Anterior cingulate cortex (tissue), 58 donors: ENCODE results near the gene PNRC2.

Experiments used
- DNase-seq, 58 donors: peaks; one replicate each; lab custom pipeline; 2025; lab: John Stamatoyannopoulos, UW

PNRC2 gene, protein sequence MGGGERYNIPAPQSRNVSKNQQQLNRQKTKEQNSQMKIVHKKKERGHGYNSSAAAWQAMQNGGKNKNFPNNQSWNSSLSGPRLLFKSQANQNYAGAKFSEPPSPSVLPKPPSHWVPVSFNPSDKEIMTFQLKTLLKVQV

DNA sequence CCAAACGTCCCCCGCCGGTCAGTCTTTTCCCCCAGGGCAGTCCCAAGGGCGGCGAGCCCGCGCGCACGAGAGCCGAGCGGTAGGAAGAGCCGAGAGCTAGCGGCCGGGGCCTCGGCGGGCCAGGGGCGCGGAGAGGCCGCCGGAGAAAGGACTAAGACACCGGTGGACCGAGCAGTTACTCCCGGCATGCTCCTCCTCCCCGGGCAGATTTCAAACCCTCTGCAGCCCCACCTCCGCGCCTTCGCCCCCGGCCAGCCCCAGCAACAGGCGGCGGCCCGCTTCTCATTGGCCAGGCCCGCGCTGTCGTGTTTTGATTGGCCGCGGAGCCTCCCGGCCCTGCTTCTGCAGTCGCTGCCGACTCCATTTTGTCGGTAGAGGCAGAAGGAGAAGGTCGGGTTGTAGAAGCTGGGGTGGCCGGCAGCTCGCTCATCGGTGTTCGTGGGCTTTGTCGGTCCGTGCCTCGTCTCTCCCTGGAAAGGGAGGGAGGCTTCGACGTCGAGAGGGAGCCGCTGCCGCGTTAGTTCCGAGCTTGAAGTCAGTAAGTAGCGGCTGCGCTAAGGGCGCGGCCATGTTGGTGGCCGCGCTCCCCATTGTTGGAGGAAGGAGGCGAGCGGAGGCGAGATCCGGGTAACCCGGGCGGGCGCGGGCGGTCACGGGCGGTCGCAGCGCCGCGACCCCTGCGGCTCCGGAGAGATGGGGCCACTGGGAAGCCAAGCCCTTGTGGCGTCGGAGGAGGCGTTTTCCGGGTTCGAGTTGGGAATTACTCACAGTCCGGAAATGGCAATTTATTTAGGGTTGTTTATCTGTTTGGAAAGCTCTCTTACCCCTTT is at the start of gene PNRC2:
Gene PNRC2 (plus strand): TSS at position 368 of the 830 bp plus-strand sequence. CDS start 1,630 bp downstream, outside the sequence.
- DNase-seq, result peak; percentile 70 to 98 (median 96)

DNA sequence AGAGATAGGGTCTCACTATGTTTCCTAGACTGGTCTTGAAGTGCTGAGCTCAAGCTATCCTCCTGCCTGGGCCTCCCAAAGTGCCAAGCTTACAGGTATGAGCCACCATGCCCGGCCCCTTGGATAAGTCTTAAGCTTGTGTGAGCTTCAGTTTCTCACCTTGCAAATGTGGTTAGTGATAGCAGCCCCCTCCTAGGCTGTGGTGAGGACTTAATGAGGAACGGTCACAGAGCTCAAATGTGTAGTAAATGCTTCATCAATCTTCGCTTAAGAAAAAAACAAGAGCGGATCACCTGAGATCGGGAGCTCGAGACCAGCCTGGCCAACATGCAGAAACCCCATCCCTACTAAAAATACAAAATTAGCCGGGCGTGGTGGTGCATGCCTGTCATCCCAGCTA is 49.5 kb upstream of the PNRC2 start:
- no peak for DNase-seq

- DNase-seq, result no peak
Observed at GRCh38 chr1:23910553-23911246, 48.9 kb upstream of the PNRC2 start.

DNA sequence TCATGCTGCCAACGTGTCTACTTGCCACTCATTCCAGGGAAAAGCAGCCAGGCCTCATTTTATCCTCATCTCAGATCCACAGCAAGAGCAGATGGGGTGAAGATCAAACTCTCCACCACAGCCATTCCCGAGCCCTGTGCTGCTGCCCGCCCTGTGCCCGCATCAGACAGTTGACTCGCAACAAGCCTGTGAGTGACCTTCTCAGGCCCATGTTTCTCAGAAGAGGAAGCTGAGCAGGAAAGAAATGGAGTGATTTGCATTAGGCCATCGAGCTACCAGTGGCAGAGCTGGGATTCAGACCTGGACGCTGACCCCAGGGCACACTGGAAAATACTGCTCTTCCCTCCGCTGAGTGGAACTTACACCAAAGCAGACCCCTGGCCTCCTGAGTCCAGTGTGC is 47.7 kb upstream of the PNRC2 start:
- DNase-seq, result no peak

DNA sequence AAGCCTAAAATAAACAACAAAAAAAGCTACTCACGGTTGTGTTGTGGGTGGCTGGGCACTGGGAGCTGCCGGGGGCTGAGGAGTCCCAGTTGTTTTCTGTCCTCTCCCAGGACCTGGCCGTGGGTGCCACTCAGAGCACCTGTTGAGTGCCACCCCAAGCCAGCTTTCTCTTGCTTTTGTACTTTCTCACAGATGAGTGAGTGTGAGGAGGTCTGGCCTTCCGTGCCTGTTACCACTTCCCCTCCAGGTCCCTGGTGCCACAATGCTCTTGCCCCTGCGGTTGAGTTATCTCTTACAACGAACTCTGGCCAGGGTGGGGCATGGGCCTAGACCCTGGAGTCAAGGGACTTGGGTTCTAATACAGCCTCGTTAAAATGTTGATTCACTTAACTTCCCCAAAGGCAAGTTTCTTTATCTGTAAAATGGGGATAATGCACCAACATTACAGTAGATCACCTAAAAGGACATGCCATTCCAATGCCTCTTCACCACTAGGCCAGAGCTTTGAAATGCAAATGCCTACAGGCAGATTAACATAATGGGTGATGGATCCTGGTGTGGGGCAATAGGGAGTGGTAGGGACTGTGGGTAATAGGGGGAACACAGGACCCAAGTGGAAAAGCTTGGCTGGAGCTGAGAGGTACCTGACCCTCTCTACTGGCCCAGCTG is 46.3 kb upstream of the PNRC2 start, which contains the start of gene CNR2:
Gene CNR2 (minus strand): TSS at position 151 of the 669 bp plus-strand sequence. CDS start 37,745 bp downstream, outside the sequence.
- DNase-seq, result no peak

DNA sequence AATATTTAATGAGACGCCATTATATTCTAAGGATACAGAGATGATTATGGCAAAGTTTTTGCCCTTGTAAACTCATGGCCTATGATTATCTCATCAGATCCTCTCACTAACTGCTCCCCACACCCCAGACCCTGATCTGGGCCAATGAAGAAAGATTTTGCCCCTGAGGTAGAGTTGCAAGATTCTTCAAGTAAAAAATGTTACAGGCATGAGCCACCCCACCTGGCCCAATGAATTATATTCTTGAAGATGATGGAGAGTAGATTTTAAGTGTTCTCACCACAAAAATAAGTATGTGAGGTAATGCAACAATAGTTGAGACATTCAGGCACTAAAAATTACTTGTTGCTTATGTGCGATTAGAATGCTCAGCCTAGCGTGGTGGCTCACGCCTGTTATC is 44.7 kb upstream of the PNRC2 start:
- no peak for DNase-seq

- no peak for DNase-seq
Observed at GRCh38 chr1:23915466-23915865, 44.2 kb upstream of the PNRC2 start.

DNA sequence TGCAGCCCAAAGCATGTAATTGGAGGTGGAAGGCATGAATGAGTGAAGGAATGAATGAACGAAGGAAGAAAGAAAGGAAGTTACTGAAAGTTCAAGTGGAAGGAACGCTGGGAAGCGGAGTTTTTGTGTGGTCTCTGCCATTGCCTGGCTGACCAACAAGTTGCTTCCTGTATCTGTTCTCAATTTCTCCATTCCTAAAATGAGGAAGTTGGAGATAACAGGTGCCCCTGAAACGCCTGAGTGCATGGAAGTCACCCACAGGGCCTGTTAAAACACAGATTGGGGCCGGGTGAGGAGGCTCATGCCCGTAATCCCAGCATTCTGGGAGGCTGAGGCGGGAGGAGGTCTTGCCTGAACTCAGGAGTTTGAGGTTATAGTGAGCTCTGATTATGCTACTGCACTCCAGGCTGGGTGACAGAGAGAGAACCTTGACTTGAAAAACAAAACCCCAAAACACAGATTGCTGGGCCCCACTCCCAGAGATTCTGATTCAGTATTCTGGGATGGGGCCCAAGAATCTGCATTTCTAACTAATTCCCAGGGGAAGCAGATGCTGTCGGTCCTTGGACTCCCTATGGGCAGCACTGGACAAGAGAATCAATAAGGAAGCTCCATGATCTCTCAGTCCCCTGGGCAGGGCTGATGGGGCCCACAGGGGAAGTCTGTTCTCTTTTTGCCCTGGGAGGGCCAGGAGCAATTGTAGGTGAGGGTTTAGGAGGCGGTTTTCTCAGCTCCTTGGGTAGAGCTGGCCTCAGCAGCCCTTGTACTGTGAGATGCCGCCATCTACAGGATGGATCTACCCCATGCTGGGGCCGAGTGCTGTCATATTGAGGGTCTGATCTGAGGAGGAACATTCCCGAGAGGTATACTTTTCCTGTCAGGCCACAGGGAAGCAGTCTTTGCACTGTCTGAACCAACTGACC is 43.2 kb upstream of the PNRC2 start:
- peak in 23 of 58 donors; percentile 2 to 41 (median 11) for DNase-seq

DNA sequence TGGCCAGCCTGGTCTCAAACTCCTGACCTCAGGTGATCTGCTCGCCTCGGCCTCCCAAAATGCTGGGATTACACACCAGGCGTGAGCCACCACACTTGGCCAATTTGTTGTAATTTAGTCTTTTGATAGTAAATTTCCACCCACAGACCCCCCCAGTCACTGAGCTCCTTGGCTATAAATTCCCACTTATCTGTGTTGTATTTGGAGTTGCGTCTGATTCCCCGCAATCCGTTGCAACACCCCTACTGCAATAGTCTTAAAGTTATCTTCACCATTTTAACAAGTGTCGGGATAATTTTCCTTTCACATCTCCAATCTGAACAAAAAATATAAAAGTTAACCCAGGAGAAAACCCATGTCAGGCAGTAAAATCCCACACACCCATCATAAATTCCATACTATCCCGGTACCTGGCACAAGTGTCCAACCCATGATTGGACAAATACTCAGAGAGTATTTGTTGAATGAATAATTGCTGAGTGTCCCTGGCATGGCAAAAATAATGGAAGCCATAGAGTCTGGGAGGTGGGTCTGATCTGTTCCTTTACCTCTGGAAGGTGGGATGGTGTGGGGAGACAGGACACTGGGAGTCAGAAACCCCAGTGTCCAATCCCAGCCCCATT is 37.2 kb upstream of the PNRC2 start:
- DNase-seq, result no peak

DNA sequence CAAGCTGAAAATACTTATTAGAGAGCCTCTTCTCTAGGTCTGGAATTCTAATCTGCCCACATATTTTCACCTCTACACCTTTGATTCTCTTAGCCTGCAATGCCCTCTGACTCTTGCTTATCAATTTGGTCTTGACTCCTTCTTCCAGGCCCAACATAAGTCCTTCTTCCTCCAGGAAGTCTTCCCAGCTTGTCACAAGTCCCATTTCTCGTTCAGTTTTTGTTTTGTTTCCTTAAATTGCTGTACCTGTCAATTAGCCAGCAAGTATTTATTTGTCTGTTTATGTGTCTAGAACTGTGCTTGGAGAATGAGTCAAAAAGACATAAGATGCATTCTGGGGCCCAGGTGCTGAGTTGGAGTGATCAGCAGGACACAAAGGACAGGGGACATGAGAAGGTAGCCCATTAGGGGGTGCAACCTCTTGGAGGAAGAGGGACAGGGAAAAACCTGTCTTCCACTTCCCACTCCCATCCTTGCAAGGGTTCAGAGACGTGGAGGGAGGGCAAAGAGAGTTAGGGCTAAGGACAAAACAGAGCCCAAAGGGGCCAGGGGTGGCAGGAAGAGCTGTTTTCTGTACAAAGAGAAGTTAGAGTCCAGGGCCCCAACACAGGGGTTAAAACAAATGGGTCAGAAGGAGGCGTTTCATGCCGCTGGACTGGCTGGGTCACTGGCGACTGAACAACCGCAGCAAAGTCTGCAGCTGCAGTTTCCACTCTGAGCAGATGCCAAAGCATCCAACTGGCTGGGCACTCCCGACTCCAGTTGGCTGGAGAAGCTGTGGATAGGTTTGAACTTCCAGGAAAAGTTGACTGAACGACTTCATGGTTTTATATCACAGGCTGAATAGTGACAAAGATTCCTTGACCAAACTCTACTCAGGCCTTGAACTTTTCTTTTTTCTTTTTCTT is 35.8 kb upstream of the PNRC2 start:
- DNase-seq, result no peak

GRCh38 chr1:23924601-23925000 is 35.0 kb upstream of the PNRC2 start:
- no peak for DNase-seq

- no peak for DNase-seq
Observed at GRCh38 chr1:23925279-23925678, 34.3 kb upstream of the PNRC2 start.

DNA sequence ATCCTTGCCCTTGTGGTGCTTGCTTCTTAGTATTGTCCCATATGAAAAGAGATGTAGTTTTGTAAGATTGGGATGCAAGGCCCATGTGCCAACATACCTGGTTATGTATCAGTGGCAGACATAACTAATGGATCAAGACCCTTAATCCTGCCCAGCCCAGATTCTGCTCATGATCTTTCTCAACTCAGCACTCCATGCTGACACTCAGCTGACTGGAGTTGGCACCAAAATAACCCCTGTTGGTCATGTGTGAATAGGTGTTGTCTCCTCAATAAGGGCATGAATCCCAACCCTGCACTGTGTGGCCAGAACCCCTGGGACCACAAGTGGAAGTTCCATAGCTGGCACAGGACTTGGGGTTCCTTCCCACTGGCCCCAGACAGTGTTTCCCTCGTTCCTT is 32.5 kb upstream of the PNRC2 start:
- no peak for DNase-seq

DNA sequence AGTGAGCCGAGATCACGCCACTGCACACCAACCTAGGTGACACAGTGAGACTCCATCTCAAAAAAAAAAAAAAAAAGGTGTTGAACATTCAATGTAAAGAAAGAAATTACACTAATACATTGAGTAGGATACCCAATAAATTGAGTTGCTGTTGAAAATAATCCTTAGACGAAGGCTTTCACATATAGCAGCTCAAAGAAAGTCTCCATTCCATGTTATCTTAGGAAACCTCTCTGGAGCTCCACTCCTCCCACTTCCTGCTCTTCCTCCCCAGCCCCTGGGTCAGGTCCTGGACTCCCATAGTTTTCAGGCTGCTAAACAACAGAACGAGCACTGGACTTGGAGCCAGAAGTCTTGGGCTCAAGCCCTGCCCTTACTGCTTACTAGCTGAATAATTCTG is 30.8 kb upstream of the PNRC2 start:
- no peak for DNase-seq

GRCh38 chr1:23930270-23930669 is 29.4 kb upstream of the PNRC2 start:
- no peak for DNase-seq

DNA sequence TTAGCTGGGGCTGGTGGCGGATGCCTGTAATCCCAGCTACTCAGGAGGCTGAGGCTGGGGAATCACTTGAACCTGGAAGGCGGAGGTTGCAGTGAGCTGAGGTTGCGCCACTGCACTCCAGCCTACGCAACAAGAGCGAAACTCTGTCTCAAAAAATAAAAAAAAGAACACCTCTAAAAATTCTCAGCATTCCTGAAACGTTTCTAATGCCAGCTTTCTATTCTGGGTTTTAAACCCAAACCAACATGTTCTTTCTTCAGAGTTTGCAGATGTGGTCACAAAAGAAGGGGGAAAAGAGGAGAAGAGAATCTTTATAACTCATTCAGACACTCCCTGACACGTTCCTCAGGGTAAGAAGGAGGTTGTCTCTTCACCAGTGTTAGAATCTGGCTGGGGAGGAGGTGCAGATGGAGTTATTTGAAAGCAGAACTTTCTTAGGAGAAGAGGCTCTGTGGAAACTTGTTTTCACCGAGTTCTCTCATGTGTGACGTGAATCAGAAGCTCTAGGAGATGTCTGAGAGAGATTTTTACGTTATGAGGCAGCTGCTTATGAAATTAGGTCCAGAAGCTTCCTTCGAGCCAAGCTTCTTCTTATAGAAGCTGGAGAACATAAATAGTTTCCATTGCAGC is 28.7 kb upstream of the PNRC2 start:
- no peak for DNase-seq

- DNase-seq, result no peak
Observed at GRCh38 chr1:23931491-23931880, 28.1 kb upstream of the PNRC2 start.
